ENCODE results near the gene TRUB2.
A peak's percentile ranks its signal among the peaks of the same experiment; 100 is the strongest.
"Not testable (repeated sequence)": the region's sequence is repeated elsewhere in the genome, so short reads cannot be mapped to it uniquely, and the experiment has no call there.

Gene TRUB2

GRCh38 chr9:128340691-128341434, 18.6 kb upstream of the TRUB2 start:
- DNase-seq (ENCODE audit: low read depth) = no peak

- peak; percentile 81 for DNase-seq (ENCODE audit: low read depth)
Measured at GRCh38 chr9:128339761-128340690, 17.8 kb upstream of the TRUB2 start, which contains the start of gene SLC27A4. Gene SLC27A4 (plus strand): TSS chr9:128340527. CDS start chr9:128343133, 2,606 bp downstream.

- not testable (repeated sequence) for DNase-seq (ENCODE audit: low read depth)
Measured at GRCh38 chr9:128338852-128339614, 16.8 kb upstream of the TRUB2 start.

GRCh38 chr9:128337936-128338335, 15.7 kb upstream of the TRUB2 start:
- DNase-seq (ENCODE audit: low read depth) = no peak

- DNase-seq (ENCODE audit: low read depth) = no peak
Measured at GRCh38 chr9:128335914-128336313, 13.7 kb upstream of the TRUB2 start.

GRCh38 chr9:128335161-128335560, 12.9 kb upstream of the TRUB2 start:
- no peak for DNase-seq (ENCODE audit: low read depth)

GRCh38 chr9:128333451-128333869, 11.2 kb upstream of the TRUB2 start:
- no peak for DNase-seq (ENCODE audit: low read depth)

GRCh38 chr9:128325629-128326028, 3.4 kb upstream of the TRUB2 start:
- DNase-seq (ENCODE audit: low read depth) = no peak

GRCh38 chr9:128324401-128324800, 2.2 kb upstream of the TRUB2 start:
- DNase-seq (ENCODE audit: low read depth) = no peak

GRCh38 chr9:128323791-128324190, 1.5 kb upstream of the TRUB2 start:
- DNase-seq (ENCODE audit: low read depth) = peak; percentile 24

- peak; percentile 66 for DNase-seq (ENCODE audit: low read depth)
Measured at GRCh38 chr9:128323212-128323730, 1.0 kb upstream of the TRUB2 start.

GRCh38 chr9:128321879-128322403, 306 bp downstream of the TRUB2 start:
- peak; percentile 9 for DNase-seq (ENCODE audit: low read depth)

- no peak for DNase-seq (ENCODE audit: low read depth)
Measured at GRCh38 chr9:128321343-128321742, 904 bp downstream of the TRUB2 start.

GRCh38 chr9:128317629-128318028, 4.6 kb downstream of the TRUB2 start:
- no peak for DNase-seq (ENCODE audit: low read depth)

- no peak for DNase-seq (ENCODE audit: low read depth)
Measured at GRCh38 chr9:128316421-128316820, 5.8 kb downstream of the TRUB2 start.

GRCh38 chr9:128314697-128315096, 7.5 kb downstream of the TRUB2 start:
- DNase-seq (ENCODE audit: low read depth) = no peak

- no peak for DNase-seq (ENCODE audit: low read depth)
Measured at GRCh38 chr9:128310461-128310860, 11.8 kb downstream of the TRUB2 start.

- DNase-seq (ENCODE audit: low read depth) = no peak
Measured at GRCh38 chr9:128309551-128309950, 12.7 kb downstream of the TRUB2 start.

- peak; percentile 36 for DNase-seq (ENCODE audit: low read depth)
Measured at GRCh38 chr9:128304971-128305288, 17.3 kb downstream of the TRUB2 start.

- DNase-seq (ENCODE audit: low read depth) = no peak
Measured at GRCh38 chr9:128304136-128304970, 17.9 kb downstream of the TRUB2 start.
